HepG2 (cell line): ENCODE results near the gene PLRG1. TPM values are rescaled to one million over a fixed set of nuclear protein-coding genes. Genes with fewer than 3 reads are reported as not detected.

Source experiments
- CBFB ChIP-seq: sonication (generic); formaldehyde crosslinking; IDR thresholded peaks from 2 replicates; pipeline ENCODE4 v1.4.0; 2020; ENCODE audit warnings: missing genetic modification reagents
- FOXK1 ChIP-seq: sonication (generic); formaldehyde crosslinking; IDR thresholded peaks from 2 replicates; pipeline ENCODE4 v1.4.0; 2020; ENCODE audit warnings: low read depth, missing genetic modification reagents, borderline replicate concordance
- HOXA3 ChIP-seq: sonication (generic); formaldehyde crosslinking; IDR thresholded peaks from 2 replicates; pipeline ENCODE4 v1.5.0; 2020; ENCODE audit warnings: missing genetic modification reagents
- KDM6A ChIP-seq: IDR thresholded peaks from 2 replicates; pipeline ENCODE4 v1.6.1; 2016; ENCODE audit warnings: low read depth
- MTF1 ChIP-seq: sonication (generic); formaldehyde crosslinking; IDR thresholded peaks from 2 replicates; pipeline ENCODE4 v1.5.0; 2020; ENCODE audit warnings: missing genetic modification reagents
- NFIC ChIP-seq: IDR thresholded peaks from 2 replicates; pipeline ENCODE4 v1.6.1; 2012; ENCODE audit warnings: mild to moderate bottlenecking, low read length, inconsistent platforms
- REPIN1 ChIP-seq: sonication (generic); formaldehyde crosslinking; IDR thresholded peaks from 2 replicates; pipeline ENCODE4 v1.8.0; 2022; ENCODE audit warnings: missing genetic modification reagents, low read depth, mild to moderate bottlenecking, borderline replicate concordance
- SMAD9 ChIP-seq: sonication (generic); formaldehyde crosslinking; IDR thresholded peaks from 2 replicates; pipeline ENCODE4 v1.5.1; 2020; ENCODE audit warnings: mild to moderate bottlenecking, missing genetic modification reagents
- SNAPC2 ChIP-seq: sonication (generic); formaldehyde crosslinking; IDR thresholded peaks from 2 replicates; pipeline ENCODE4 v1.8.1; 2022; ENCODE audit warnings: mild to moderate bottlenecking, missing genetic modification reagents
- SOX6 ChIP-seq, 2 experiments: fragments of 450-650 bp in 1 of 2; sonication (generic) in 1 of 2; formaldehyde crosslinking in 1 of 2; IDR thresholded peaks; 2 replicates each; pipeline versions ENCODE4 v1.4.0 to v1.6.1; 2017 to 2020; ENCODE audit warnings: antibody characterized with exemption in 1 of 2, mild to moderate bottlenecking in 1 of 2, missing genetic modification reagents in 1 of 2
- SP1 ChIP-seq, 2 experiments: fragments of 450-650 bp in 1 of 2; sonication (generic) in 1 of 2; formaldehyde crosslinking in 1 of 2; IDR thresholded peaks; 2 replicates each; pipeline versions ENCODE4 v1.4.0 to v1.6.1; 2016 to 2020; ENCODE audit warnings: missing genetic modification reagents in 1 of 2
- TBP ChIP-seq: sonication (generic); formaldehyde crosslinking; IDR thresholded peaks from 2 replicates; pipeline ENCODE4 v1.5.0; 2020; ENCODE audit warnings: missing genetic modification reagents
- TEAD2 ChIP-seq: sonication (generic); formaldehyde crosslinking; IDR thresholded peaks from 2 replicates; pipeline ENCODE4 v1.9.0; 2021; ENCODE audit warnings: missing genetic modification reagents
- ZNF552 ChIP-seq: sonication (generic); formaldehyde crosslinking; IDR thresholded peaks from 2 replicates; pipeline ENCODE4 v1.9.0; 2022; ENCODE audit warnings: missing genetic modification reagents, mild to moderate bottlenecking, borderline replicate concordance
- ZNF564 ChIP-seq: sonication (generic); formaldehyde crosslinking; IDR thresholded peaks from 2 replicates; pipeline ENCODE4 v1.8.1; 2023; ENCODE audit warnings: mild to moderate bottlenecking, missing genetic modification reagents
- ZNF75D ChIP-seq: sonication (generic); formaldehyde crosslinking; IDR thresholded peaks from 2 replicates; pipeline ENCODE4 v1.8.1; 2023; ENCODE audit warnings: missing genetic modification reagents, mild to moderate bottlenecking, borderline replicate concordance
- ZNF839 ChIP-seq: sonication (generic); formaldehyde crosslinking; IDR thresholded peaks from 2 replicates; pipeline ENCODE4 v1.4.0; 2020; ENCODE audit warnings: missing genetic modification reagents, mild to moderate bottlenecking, borderline replicate concordance
- polyA plus RNA-seq, 8 experiments: library from polyadenylated mRNA; depleted of rRNA in 3 of 8; stranded (reverse) in 7 of 8; unstranded in 1 of 8; fragments of >200 nt; fragmentation: Illumina TruSeq in 4 of 8; extraction: Trizol in 4 of 8; gene quantifications; 2 replicates each; pipeline versions ENCODE4 v1.2.1 to v1.2.3, GENCODE V29; 2011 to 2016; ENCODE audit warnings: low read depth in 4 of 8, missing spikeins in 1 of 8, mixed read lengths in 1 of 8; ENCODE audit not compliant: insufficient read depth in 1 of 8
- total RNA-seq, 5 experiments: library from RNA; depleted of rRNA; stranded (reverse); fragments of >200 nt; fragmentation: Illumina TruSeq; extraction: Trizol; gene quantifications; 2 replicates each; pipeline ENCODE4 v1.2.3, GENCODE V29; 2016; ENCODE audit warnings: low read depth in 1 of 5
- TF ChIP-seq, protein P1 (sequence below): sonication (generic); formaldehyde crosslinking; IDR thresholded peaks from 2 replicates; pipeline ENCODE4 v1.5.0; 2020; ENCODE audit warnings: mild to moderate bottlenecking, missing genetic modification reagents, borderline replicate concordance
- TF ChIP-seq, protein P2 (sequence below): sonication (generic); formaldehyde crosslinking; IDR thresholded peaks from 2 replicates; pipeline ENCODE4 v1.9.0; 2021; ENCODE audit warnings: missing genetic modification reagents, mild to moderate bottlenecking, borderline replicate concordance
- TF ChIP-seq, protein P3 (sequence below): sonication (generic); formaldehyde crosslinking; IDR thresholded peaks from 2 replicates; pipeline ENCODE4 v1.4.0; 2020; ENCODE audit warnings: mild to moderate bottlenecking, missing genetic modification reagents
- TF ChIP-seq, protein P4 (sequence below): sonication (generic); formaldehyde crosslinking; IDR thresholded peaks from 2 replicates; pipeline ENCODE4 v1.9.0; 2022; ENCODE audit warnings: missing genetic modification reagents, mild to moderate bottlenecking, borderline replicate concordance
- TF ChIP-seq, protein P5 (sequence below): sonication (generic); formaldehyde crosslinking; IDR thresholded peaks from 2 replicates; pipeline ENCODE4 v1.8.1; 2023; ENCODE audit warnings: mild to moderate bottlenecking, missing genetic modification reagents, borderline replicate concordance
- TF ChIP-seq, protein P6 (sequence below), 2 experiments: sonication (generic) in 1 of 2; formaldehyde crosslinking in 1 of 2; IDR thresholded peaks; 2 replicates each; pipeline versions ENCODE4 v1.5.1 to v1.6.1; 2011 to 2020; ENCODE audit warnings: borderline replicate concordance in 1 of 2, low read depth in 1 of 2, low read length in 1 of 2, mild to moderate bottlenecking in 1 of 2, missing genetic modification reagents in 1 of 2, moderate library complexity in 1 of 2

PLRG1 gene
- total and polyA plus RNA-seq, 2 of the 13 experiments (the other 11 are each of a cell fraction or from before 2014, with no cell fraction given) = 77.3 to 110 TPM

DNA sequence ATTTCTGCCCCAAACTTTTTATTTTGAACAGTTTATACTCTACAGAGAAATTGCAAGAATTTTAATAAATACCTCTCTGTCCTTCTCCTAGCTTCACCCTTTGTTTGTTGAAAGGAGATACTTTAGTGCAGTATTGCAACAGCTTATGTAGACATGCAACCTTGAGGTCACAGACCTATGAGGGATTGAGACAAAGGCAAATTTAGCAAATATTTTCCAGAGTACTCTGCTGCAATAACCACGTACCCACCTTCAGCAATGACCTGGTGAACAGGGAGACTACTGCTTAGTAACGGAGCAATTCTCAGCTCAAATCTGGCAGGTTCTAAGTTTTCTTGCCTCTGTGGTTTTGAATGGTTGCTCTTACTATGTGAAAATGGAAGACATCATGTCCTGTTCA is 27.1 kb upstream of the PLRG1 start (continued):
- TF ChIP-seq, protein P1, sequence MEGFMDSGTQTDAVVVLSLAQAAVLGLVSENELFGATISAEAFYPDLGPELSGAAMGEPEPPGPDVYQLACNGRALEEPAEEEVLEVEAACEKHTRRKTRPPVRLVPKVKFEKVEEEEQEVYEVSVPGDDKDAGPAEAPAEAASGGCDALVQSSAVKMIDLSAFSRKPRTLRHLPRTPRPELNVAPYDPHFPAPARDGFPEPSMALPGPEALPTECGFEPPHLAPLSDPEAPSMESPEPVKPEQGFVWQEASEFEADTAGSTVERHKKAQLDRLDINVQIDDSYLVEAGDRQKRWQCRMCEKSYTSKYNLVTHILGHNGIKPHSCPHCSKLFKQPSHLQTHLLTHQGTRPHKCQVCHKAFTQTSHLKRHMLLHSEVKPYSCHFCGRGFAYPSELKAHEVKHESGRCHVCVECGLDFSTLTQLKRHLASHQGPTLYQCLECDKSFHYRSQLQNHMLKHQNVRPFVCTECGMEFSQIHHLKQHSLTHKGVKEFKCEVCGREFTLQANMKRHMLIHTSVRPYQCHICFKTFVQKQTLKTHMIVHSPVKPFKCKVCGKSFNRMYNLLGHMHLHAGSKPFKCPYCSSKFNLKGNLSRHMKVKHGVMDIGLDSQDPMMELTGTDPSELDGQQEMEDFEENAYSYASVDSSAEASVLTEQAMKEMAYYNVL (CRISPR knock-in tag) = peak; percentile 44; the same call in 1 of the 2 replicates
- TF ChIP-seq REPIN1 (no peak), TBP (no peak), FOXK1 (CRISPR knock-in tag) (peak; percentile 87; the same call in 1 of the 2 replicates), HOXA3 (CRISPR knock-in tag) (peak; percentile 43; the same call in 1 of the 2 replicates), SOX6 (IDR thresholded peaks at IDR 0.05) (no peak), SOX6 (CRISPR knock-in tag; IDR thresholded peaks at IDR 0.05) (peak; percentile 96), ZNF75D (CRISPR knock-in tag) (no peak), SMAD9 (CRISPR knock-in tag) (no peak), ZNF564 (no peak), CBFB (CRISPR knock-in tag) (peak; percentile 74; the same call in 1 of the 2 replicates), SP1 (IDR thresholded peaks at IDR 0.05) (no peak), SP1 (CRISPR knock-in tag; IDR thresholded peaks at IDR 0.05) (no peak), SNAPC2 (CRISPR knock-in tag) (no peak), ZNF839 (no peak), MTF1 (no peak), ZNF552 (CRISPR knock-in tag) (no peak), KDM6A (no peak; the same call in 1 of the 2 replicates), TEAD2 (no peak), NFIC (peak; percentile 87)
- TF ChIP-seq, protein P2, sequence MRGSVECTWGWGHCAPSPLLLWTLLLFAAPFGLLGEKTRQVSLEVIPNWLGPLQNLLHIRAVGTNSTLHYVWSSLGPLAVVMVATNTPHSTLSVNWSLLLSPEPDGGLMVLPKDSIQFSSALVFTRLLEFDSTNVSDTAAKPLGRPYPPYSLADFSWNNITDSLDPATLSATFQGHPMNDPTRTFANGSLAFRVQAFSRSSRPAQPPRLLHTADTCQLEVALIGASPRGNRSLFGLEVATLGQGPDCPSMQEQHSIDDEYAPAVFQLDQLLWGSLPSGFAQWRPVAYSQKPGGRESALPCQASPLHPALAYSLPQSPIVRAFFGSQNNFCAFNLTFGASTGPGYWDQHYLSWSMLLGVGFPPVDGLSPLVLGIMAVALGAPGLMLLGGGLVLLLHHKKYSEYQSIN (CRISPR knock-in tag) = no peak
- TF ChIP-seq, protein P3, sequence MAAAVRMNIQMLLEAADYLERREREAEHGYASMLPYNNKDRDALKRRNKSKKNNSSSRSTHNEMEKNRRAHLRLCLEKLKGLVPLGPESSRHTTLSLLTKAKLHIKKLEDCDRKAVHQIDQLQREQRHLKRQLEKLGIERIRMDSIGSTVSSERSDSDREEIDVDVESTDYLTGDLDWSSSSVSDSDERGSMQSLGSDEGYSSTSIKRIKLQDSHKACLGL = no peak
- TF ChIP-seq, protein P4, sequence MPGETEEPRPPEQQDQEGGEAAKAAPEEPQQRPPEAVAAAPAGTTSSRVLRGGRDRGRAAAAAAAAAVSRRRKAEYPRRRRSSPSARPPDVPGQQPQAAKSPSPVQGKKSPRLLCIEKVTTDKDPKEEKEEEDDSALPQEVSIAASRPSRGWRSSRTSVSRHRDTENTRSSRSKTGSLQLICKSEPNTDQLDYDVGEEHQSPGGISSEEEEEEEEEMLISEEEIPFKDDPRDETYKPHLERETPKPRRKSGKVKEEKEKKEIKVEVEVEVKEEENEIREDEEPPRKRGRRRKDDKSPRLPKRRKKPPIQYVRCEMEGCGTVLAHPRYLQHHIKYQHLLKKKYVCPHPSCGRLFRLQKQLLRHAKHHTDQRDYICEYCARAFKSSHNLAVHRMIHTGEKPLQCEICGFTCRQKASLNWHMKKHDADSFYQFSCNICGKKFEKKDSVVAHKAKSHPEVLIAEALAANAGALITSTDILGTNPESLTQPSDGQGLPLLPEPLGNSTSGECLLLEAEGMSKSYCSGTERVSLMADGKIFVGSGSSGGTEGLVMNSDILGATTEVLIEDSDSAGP = no peak
- TF ChIP-seq, protein P5, sequence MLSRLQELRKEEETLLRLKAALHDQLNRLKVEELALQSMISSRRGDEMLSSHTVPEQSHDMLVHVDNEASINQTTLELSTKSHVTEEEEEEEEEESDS (CRISPR knock-in tag) = no peak
- TF ChIP-seq, protein P6, sequence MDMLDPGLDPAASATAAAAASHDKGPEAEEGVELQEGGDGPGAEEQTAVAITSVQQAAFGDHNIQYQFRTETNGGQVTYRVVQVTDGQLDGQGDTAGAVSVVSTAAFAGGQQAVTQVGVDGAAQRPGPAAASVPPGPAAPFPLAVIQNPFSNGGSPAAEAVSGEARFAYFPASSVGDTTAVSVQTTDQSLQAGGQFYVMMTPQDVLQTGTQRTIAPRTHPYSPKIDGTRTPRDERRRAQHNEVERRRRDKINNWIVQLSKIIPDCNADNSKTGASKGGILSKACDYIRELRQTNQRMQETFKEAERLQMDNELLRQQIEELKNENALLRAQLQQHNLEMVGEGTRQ (IDR thresholded peaks at IDR 0.05; ENCODE audit: low read depth, low read length) = no peak
- TF ChIP-seq, protein P6 (CRISPR knock-in tag; IDR thresholded peaks at IDR 0.05; ENCODE audit: borderline replicate concordance) = no peak
